Stimulated activated CD4-positive, alpha-beta T cell treated with anti-CD3 and anti-CD28 coated beads, TNF-alpha, amount 100 ng/mL, for 24 hours (primary cell): Measurements from ENCODE around the gene RDH13.
"Not testable (repeated sequence)": the region's sequence is repeated elsewhere in the genome, so short reads cannot be mapped to it uniquely, and the experiment has no call there.

ENCODE experiments used
- DNase-seq, 3 experiments: peaks; one replicate each; pipeline ENCODE4 v3.0.0-alpha.2; 2020; ENCODE audit warnings: low read depth in 3 of 3

Gene RDH13

DNA sequence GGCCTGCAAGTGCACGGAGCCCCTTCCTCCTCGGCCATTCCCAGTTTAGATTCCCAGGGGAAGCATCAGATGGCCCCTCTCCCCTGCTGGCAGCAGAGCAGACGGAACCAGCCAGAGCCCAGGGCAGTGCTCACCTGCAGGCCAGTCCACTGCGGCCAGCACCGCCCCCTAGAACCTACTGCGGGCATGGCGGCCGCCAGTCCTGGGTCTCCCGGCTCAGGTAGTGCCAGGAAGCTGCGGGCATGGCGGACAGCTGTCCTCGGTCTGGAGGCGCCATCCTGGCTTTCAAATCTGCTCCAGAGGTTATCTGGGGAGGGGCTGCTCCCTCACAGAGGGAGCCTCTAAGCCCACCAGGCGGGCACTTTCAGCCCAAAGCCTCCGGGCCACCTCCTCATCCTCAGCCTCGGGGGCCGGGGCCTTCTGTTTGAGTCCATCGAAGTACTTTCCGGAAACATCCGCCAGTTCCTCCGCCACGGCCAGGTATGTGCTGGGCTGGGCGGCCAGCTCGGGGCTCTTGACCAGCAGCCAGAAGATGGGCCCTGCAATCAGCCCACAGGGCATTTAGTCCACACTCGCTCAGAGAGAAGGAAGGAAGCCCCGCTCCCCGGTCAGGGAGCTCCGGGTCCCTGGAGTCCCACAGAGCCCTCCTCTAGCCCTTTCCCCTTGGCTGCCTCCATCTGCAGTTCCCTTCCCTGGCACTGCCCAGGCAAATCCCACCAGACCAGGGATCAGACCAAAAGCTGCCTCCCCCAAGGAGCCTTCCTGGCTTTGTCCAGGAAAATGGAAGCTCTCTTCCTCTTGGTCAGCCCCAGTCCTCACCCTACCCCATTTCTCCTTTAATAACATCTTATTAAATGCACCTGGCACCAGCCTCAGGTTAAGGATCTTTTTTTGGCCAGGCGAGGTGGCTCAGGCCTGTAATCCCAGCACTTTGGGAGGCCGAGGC, 17.9 kb downstream of the RDH13 start:
- no peak for DNase-seq

DNA sequence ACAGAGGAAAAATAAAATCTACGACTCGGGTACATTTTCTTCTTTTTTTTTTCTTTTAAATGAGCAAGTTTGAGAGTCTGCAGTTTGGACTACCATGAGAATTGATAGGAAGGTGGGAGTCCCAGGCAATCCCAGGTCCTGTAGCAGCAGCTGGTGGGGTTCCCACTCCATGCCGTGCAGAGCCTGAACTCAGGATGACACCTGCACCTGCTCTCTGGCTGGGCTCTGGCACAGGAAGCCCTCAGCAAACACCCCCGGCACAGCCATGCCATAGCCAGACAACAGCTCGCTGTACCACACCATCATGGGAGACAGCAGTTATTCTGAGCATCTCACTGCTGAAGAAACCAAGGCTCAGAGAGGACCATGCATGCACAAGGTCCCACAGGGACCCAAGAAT, 18.7 kb downstream of the RDH13 start:
- no peak for DNase-seq

DNA sequence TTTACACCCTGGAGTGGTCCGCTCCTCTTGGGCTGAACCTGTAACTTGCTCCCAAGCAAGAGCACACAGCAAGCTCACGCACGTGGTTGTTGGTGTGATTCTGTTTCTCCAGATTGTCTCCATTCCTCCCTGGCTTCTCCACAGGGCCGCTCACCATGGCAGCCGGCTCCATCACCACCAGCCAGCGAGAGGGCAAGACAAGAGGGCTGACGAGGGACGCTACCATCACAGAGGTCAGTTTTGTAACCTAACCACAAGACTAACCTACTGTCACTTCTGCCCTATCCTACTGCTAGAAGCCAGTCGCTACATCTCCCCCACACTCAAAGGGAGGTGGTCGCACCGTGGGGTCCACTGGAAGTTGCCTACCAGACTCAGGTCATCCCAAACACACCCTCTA, 20.3 kb downstream of the RDH13 start:
- no peak for DNase-seq

DNA sequence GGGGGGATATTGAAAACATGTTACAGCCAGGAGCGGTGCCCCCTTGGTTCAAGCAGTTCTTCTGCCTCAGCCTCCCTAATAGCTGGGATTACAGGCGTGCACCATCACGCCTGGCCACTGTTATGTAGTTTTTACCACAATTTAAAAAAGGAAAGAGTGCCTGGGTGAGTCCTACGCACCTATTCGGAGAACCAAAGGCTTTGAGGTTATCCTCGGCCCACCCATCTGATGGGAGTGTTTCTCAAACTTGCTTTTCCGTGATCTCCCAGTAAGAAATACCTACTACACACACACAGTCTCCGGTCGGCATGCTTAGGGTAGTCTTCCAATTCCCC, 20.6 kb downstream of the RDH13 start:
- DNase-seq, result no peak

DNA sequence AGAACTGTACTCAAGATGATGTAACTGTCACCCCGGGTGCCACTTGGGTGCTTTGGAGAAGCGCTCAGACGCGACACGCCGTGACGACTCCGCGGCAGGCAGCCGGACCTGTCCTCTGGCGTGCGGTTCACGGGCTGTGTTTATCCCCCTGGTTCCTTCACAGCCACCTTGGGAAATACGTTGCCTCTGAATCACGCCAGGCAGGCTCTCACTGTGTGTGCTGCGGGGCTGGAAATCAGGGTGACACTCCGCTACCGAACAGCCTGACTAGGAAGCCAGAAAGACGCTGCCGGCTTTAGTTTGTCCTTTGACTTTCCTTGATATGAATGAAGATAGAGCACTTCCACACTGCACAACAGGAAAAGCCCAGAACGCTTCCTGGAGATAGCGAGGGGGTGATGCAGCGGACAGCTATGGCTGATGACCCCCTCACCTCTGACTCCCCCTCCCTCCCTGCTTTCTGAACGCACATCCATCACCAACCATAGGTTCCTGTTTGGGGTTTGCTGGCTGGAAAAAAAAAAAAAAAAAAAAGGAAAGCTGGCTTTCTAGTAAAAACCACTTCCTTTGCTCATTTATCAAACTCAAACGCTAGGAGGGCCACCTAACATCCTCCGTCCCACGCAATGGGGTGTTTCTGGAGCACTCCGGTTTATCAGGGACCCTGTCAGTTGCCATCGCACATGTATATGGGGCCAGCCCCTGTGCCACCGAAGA, 21.2 kb downstream of the RDH13 start:
- peak in 1 of 3 experiments; percentile 29 for DNase-seq

DNA sequence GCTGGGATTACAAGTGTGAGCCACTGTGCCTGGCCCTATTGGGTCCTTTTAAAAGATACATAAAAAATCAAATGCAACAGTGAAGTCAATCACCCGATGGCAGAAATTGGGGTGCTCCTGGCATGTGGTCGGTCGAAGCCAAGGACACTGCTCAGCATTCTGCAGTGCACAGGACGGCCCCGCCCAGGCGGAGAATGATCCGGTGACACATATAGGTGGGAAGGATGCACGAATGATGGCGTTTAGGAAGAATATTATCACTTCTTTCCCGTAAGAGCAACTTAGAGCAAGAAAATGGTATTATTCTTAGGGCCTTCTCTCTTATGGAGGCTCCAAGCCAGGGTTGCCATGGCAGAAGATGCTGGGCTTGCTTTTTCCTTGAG, 21.7 kb downstream of the RDH13 start:
- DNase-seq, result no peak

DNA sequence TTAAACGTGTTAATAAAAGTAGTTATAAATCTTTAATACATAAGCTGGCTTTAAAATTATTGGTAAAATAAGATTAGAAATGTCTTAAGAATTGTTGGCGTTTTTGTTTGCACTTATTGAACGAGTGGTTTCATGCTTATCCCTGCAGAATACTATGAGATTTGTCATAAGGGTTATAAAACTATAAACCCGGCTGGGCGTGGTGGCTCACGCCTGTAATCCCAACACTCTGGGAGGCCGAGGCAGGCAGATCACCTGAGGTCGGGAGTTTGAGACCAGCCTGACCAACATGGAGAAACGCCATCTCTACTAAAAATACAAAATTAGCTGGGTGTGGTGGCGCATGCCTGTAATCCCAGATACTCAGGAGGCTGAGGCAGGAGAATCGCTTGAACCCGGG, 22.3 kb downstream of the RDH13 start:
- DNase-seq, result not testable (repeated sequence)

DNA sequence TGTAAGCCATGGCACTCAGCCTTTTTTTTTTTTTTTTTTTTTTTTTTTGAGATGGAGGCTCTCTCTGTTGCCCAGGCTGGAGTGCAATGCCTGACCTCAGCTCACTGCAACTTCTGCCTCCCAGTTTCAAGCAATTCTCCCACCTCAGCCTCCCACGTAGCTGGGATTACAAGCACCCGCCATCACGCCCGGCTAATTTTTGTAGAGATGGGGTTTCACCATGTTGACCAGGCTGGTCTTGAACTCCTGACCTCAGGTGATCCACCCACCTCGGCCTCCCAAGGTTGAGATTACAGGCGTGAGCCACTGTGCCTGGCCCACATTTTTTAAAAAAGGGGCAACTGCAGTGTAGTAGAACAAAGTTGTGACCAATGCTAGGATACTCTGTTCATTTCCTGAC, 25.3 kb downstream of the RDH13 start:
- DNase-seq, result not testable (repeated sequence)

DNA sequence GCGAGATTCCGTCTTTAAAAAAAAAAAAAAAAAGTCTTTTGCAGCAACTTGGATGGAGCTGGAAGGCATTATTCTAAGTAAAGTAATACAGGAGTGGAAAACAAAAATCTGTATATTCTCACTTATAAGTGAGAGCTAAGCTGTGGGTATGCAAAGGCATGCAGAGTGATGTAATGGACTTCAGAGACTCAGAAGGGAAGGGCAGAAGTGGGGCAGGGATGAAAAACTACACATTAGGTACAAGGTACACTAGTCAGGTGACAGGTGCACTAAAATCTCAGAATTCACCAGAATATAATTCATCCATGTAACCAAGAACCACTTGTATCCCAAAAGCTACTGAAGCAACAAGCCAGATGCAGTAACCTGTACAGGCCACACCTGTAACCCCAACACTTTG, 26.9 kb downstream of the RDH13 start:
- DNase-seq, result no peak

DNA sequence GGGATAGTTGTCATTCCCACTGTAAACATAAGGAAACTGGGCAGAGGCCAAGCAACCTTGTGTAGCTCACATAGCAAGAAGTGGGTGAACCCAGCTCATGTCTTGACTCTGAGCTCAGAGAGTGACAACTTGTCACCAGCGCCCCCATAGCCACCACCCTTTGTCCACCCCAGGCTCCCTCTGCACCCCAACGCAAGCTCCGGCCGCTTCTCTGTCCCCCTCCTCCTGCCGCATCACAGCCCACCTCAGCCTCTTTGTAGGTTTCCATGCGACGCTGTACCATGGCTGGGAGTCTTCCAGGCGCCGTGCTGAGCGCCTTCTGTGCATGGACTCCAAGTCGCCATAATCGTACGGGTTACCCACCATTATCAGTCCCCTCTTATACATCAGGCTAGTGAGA, 28.2 kb downstream of the RDH13 start:
- DNase-seq, result no peak

DNA sequence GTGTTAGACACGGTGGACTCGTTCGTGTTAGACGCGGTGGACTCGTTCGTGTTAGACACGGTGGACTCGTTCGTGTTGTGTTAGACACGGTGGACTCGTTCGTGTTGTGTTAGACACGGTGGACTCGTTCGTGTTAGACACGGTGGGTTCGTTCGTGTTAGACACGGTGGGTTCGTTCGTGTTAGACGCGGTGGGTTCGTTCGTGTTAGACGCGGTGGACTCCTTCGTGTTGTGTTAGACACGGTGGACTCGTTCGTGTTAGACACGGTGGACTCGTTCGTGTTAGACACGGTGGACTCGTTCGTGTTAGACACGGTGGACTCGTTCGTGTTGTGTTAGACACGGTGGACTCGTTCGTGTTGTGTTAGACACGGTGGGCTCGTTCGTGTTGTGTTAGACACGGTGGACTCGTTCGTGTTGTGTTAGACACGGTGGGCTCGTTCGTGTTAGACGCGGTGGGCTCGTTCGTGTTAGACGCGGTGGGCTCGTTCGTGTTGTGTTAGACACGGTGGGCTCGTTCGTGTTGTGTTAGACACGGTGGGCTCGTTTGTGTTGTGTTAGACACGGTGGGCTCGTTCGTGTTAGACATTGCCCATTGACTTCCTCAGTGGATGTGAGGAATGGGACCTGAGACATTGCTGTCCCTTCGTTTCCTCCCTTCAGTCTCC, 29.8 kb downstream of the RDH13 start:
- DNase-seq, result not testable (repeated sequence)

DNA sequence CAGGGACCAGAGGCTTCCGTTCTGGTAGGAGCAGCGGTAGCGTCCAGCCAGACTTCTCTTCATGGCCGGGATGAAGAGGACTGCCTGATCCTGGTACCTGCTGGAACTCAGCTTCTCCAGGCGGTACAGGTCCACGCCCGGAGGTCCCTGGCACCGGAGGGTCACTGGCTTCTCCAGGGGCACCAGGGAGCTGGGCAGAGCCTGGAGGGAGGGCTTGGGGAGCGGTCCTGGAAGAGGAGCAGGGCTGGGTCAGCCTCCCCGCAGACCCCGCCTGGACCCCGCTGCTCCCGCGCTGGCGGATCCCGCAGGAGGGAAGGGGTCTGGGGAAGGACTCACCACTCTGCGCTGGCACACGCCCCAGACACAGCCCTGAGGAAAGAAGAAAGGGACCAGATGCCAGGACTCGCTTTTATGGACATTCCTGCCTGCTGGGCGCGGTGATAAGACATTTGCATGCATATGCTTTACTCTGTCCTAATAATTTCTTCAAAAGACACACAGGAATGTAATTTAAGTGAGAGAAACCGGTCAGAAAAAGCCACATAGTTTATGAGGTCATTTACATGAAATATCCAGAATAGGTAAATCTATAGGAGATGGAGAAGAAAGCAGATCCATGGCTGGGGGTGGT, 30.7 kb downstream of the RDH13 start:
- no peak for DNase-seq

DNA sequence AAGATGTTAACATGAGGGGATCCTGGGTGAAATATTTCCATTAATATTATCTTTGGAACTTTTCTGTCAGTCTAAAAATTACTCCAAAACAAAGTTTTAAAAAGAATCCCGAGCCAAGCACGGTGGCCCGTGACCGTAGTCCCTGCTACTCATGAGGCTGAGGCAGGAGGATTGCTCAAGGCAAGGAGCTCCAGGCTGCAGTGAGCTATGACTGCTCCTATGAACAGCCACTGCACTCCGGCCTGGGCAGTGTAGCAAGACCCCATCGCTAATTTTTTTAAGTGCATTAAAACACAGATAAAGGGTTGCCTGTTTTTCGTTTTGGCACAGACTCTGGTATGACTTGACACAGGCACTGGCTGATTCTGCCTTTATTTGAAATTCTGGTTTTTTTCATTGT, 31.8 kb downstream of the RDH13 start:
- DNase-seq, result no peak

DNA sequence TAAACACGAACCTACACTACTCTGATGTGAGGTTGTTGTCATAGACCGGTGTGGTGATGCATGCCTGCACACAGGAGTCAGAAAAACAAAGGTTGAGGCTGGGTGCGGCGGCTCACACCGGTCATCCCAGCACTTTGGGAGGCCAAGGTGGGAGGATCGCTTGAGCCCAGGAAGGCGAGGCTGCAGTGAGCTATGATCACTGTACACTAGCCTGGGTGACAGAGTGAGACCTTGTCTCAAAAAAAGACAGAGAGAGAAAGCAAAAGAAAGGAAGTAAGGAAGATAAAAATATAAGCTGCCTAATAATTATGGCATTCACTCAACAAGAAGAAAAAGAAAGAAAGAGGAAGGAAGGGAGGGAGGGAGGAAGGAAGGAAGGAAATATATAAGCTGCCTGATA, 34.2 kb downstream of the RDH13 start:
- DNase-seq, result no peak

DNA sequence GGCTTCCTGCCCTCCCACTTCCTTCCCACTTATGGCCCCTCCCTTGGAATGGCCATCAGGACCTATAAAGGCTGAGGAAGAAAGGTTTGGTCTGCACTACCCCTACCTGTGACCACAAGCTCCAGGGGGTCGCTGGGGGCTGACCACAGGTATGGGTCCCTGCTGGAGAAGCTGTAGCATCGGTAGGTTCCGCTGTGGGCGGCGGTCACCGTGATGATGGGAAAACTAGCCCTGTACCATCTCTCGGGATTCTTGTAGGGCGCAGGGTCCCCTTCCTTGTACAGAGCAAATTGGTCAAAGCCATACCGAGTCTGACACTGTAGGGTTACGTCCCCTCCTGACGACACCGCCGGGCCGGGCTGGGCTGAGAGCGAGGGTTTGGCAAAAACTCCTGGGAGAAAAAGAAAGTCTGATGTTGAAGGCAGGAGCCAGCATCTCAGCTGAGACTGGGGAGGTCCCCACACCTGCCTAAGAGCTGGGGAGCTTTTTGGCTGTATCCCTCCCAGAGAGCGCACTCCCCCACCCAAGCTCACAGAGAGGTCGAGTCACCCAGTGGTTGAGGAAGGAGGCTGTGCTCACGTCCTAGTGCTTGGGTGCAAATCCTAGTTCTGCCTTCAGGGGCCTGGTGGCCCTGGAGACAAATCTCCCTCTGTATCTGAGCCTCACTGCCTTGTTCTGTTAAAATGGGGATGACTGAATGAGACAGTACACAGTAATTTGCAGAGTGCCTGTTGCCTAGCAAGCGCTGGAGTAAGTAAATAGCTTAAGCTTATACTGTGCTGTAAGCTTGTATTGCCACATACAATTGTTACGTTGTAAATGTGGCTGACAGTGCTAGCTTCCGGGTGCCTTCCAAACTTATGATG, 35.2 kb downstream of the RDH13 start:
- DNase-seq, result no peak

DNA sequence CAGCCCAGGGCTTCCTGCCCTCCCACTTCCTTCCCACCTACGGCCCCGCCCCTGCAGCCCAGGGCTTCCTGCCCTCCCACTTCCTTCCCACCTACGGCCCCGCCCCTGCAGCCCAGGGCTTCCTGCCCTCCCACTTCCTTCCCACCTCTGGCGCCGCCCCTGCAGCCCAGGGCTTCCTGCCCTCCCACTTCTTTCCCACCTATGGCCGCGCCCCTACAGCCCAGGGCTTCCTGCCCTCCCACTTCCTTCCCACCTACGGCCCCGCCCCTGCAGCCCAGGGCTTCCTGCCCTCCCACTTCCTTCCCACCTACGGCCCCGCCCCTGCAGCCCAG, 35.8 kb downstream of the RDH13 start:
- not testable (repeated sequence) for DNase-seq

DNA sequence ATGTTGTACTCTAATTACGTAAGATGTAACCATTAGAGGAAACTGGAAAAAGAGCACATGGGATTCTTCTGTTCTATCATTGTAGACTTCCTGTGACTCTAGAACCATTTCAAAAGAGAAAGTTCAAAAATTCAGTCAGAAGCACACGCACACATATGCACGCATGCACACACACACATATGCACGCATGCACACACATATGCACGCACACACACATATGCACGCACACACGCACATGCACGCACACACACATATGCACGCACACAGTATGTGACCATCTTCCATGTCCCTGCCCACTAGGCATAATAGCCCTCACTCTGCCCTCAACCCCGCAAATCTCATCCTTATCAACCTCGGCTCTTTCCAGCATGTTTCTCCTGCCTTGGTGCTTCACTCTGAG, 38.8 kb downstream of the RDH13 start:
- no peak for DNase-seq

DNA sequence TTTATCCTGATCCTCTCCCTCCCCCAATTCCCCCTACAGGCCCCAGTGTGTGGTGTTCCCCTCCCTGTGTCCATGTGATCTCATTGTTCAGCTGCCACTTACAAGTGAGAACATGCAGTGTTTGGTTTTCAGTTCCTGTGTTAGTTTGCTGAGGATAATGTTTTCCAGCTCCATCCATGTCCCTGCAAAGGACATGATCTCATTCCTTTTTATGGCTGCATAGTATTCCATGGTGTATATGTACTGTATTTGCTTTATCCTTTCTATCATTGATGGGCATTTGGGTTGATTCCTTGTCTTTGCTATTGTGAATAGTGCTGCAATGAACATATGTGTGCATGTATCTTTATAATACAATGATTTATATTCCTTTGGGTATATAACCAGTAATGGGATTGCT, 42.6 kb downstream of the RDH13 start:
- not testable (repeated sequence) for DNase-seq

DNA sequence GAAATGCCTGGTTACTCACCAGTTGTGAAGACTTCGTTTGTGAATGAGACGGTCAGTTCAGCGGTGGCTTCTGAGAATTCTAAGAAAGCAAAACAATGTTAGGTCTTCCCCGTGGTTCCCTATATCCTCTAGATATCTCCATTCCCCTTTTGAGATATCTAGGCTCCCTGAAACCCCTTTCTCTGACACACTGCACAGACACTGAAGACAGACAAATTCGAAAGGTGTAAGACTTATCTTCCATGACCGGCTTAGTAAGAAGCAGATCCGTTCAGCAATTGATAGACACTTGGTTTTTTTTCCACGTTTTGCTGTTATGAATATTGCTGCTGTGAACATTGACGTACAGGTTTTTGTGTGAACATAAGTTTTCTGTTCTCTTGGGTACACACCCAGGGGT, 44.3 kb downstream of the RDH13 start:
- DNase-seq, result no peak

DNA sequence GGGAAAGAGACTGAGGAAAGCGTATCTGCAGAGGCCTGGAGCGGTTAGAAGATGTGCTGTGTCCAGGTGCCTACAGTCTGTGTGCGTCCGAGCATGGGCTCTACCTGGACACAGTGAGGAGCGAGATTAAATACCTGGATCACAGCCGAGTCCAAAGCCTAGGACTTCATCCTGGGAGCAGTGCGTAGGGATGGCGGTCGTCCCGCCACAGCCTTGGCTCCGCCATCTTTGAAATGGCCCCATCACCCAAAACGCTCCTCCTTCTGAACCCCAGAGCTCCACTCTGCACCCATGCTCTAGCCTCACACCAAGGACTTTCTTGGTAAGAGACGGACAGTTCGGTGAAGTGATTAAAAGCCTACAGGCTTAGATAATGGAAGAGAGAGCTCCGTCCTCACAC, 44.7 kb downstream of the RDH13 start:
- no peak for DNase-seq

DNA sequence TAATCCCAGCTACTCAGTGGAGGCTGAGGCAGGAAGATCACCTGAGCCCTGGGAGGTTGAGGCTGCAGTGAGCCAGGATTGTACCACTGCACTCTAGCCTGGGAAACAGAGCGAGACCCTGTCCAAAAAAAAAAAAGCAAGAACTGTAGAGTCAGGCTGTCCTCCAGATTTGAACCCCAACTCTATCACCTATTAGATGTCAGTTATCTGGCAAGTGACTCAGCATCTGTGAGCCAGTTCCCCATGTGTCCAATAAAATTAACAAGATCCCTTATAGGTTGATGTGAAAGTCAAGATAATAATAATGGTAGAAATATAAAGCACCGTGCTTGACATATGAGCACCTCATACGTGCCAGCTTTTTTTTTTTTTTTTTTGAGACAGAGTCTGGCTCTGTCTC, 46.9 kb downstream of the RDH13 start:
- no peak for DNase-seq
